ENCODE data around the gene LAMB3.

Gene LAMB3

GRCh38 chr1:209648931-209649776, 3.1 kb downstream of the LAMB3 start:
- POLR2A ChIA-PET, result no interaction called here
- DNase-seq (ENCODE audit: extremely low spot score), result no peak
- CTCF ChIA-PET, result interaction anchor here (0.7 to 6.2 kb wide), 11 partner anchors 7 to 100 kb away, joined by 3 to 24 read pairs (median 4); partner anchors contain the start of gene G0S2
- TF ChIP-seq, protein P1, sequence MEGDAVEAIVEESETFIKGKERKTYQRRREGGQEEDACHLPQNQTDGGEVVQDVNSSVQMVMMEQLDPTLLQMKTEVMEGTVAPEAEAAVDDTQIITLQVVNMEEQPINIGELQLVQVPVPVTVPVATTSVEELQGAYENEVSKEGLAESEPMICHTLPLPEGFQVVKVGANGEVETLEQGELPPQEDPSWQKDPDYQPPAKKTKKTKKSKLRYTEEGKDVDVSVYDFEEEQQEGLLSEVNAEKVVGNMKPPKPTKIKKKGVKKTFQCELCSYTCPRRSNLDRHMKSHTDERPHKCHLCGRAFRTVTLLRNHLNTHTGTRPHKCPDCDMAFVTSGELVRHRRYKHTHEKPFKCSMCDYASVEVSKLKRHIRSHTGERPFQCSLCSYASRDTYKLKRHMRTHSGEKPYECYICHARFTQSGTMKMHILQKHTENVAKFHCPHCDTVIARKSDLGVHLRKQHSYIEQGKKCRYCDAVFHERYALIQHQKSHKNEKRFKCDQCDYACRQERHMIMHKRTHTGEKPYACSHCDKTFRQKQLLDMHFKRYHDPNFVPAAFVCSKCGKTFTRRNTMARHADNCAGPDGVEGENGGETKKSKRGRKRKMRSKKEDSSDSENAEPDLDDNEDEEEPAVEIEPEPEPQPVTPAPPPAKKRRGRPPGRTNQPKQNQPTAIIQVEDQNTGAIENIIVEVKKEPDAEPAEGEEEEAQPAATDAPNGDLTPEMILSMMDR (IDR thresholded peaks at IDR 0.05; ENCODE audit: control extremely low read depth, extremely low read depth, low read depth, missing control alignments), result no peak

DNA sequence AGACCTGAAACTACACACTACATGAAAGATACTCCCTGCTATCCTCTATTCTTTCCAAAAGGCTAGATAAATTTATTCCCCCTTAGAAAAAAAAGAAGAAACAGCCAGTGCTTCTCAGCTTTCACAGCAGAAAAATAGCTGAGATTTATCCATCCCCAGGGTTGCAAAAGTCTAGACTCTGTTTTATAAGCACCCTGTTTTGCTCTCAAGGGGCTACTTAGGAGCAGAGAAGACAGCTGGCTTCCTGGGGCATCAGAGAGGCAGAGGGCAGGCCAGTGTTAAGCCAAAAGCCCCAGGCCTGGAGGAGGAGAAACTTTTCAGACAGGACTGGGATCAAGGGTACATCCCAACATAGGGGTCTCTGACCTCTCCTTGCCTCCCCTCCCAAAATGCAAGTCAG, 3.9 kb downstream of the LAMB3 start:
- CTCF ChIA-PET, result interaction anchor here (1.3 to 6.2 kb wide), 4 partner anchors 9 to 100 kb away, joined by 3 to 24 read pairs (median 4); no protein-coding TSS in a partner anchor
- no peak for DNase-seq (ENCODE audit: extremely low spot score)
- TF ChIP-seq, protein P1 (IDR thresholded peaks at IDR 0.05; ENCODE audit: control extremely low read depth, extremely low read depth, low read depth, missing control alignments), result no peak
- POLR2A ChIA-PET, result no interaction called here

DNA sequence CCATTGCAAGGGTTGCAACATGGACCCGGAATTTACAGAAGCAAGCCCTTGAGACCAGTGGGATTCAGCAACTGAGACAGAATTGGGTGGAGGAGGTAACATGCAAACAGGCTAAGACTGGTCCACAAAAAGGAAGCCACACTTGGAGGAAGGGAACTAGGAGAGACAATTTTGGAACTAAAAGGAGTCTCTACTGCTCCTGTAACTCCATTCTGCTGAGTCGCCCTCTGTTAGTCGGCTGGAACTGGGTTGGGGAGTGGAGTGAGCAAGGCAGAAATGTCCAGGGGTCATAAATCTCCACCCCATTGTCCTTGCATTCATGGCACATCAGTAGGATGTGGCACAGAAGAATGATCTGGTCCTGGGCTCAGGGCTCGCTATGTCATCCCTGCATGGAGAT, 5.1 kb downstream of the LAMB3 start:
- ChIA-PET POLR2A (no interaction called here), CTCF (interaction anchor here (1.6 to 1.9 kb wide), 2 partner anchors 15 to 101 kb away, joined by 3 to 5 read pairs; no protein-coding TSS in a partner anchor)
- TF ChIP-seq, protein P1 (IDR thresholded peaks at IDR 0.05; ENCODE audit: control extremely low read depth, extremely low read depth, low read depth, missing control alignments), result no peak
- DNase-seq (ENCODE audit: extremely low spot score), result no peak

DNA sequence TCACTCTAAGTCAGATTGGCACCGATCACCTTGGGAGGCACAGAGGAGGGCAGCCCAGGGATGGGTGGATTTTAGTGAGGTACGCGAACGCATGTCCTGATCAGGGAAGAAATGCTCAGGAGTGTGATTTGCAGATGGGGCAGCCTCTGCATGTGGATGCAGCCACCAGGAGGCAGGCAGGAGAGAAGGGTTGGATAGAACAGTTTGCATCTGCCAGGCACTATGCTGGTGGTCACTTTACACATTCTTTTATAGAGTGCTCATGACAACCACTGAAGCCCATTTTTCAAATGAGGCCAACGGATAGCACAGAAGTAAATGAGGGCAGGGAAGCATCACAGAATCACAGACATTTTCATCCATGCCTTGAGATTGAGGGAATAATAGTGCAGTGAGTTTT, 5.7 kb downstream of the LAMB3 start:
- TF ChIP-seq, protein P1 (IDR thresholded peaks at IDR 0.05; ENCODE audit: control extremely low read depth, extremely low read depth, low read depth, missing control alignments), result no peak
- no peak for DNase-seq (ENCODE audit: extremely low spot score)
- POLR2A ChIA-PET, result no interaction called here
- CTCF ChIA-PET, result interaction anchor here (0.8 to 1.9 kb wide), 8 partner anchors 9 to 102 kb away, joined by 3 to 6 read pairs (median 3); no protein-coding TSS in a partner anchor

GRCh38 chr1:209645574-209646452, 6.4 kb downstream of the LAMB3 start:
- POLR2A ChIA-PET, result no interaction called here
- TF ChIP-seq, protein P1 (IDR thresholded peaks at IDR 0.05; ENCODE audit: control extremely low read depth, extremely low read depth, low read depth, missing control alignments), result no peak
- CTCF ChIA-PET, result interaction anchor here (0.8 to 1.9 kb wide), 9 partner anchors 8 to 102 kb away, joined by 3 to 6 read pairs (median 3); no protein-coding TSS in a partner anchor
- DNase-seq (ENCODE audit: extremely low spot score), result no peak
